ENCODE results near the gene RELT. TPM values are rescaled to one million over a fixed set of nuclear protein-coding genes. Genes with fewer than 3 reads are reported as not detected.
A peak's percentile ranks its signal among the peaks of the same experiment; 100 is the strongest.

RELT gene
- total RNA-seq, 1 donor from 2014 or later, result 1.6 TPM

DNA sequence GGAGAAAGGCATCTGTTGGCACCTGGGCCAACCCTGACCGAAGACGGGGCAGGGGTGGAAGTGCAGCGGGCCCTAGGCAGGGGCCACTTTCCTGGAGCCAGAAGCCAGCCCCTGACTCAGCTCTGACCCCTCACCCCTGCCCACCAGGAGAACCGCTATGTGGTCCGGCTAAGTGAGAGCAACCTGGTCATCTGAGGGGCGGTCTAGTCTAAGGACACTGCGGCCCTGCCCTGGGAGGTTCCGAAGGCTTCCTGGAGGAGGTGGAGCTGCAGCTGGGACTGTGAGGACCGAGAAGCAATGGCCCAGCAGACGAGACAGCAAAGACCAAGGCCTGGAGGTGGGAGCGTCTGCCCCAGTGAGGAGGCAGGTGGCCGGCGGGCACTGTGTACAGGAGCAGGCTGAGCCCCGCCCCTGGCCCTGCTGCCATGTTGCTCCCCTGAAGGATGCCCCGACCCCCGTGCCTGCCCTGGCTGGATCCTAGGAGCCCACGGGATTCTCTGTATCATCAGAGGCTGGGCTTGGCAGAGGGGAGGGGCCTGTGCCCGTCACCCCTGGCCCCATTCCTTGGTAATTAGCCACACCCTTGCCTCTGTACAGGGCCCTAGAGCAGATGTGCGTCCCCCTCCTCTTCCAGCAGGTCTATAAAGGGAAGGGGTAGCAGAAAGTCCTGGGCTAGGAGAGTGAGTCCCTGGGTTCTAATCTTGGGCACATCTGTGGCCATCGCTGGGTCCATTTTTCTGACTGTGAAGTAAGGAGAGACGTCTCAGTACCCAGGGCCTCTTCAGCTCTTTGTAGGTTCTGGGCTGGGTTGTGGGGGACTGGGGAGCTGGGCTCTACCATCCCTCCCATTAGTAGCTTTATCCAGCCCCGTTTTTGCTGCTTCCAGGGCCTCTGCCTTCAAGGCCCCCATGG is 19.4 kb downstream of the RELT start:
- H3K4me1 ChIP-seq (ENCODE audit: control insufficient read depth in 3 of 3, insufficient read depth in 3 of 3, low read length in 3 of 3), result peaks cover 23 to 57% (median 46%) of the 10 kb centered on the region in 3 donors

DNA sequence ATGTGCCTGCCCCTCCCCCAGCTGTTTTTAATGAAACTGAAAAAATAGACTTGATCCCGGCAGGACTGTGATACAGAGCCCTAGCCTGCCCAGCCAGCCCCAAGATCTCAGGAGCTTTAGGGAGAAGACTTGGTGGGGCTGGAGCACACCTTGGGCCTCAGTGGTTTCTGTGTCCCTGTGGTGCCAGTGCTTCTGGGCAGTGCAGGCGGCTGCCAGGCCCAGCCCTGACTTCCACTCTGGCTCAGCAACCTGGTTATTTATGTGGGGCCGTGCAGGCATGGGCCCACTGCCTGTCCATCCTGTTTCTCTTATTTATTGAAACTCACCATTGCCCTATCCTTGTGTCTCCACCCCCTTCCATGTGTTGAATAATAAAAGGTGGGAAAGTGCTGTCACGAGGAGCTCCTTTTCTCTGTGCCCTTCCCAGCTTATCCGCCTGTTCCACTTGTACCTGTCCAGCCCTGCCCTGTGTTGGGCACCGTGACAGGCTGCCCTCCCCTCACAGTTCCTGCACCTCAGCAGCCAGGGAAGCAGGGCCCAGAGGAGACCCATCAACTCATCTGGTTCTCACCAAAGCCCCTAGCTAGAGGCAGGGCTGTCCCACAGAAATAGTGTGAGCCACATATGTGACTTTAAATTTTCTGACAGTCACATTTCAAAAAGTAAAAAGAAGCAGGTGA is 20.2 kb downstream of the RELT start:
- no peaks in the 10 kb centered on the region for H3K9me3 ChIP-seq (ENCODE audit: control insufficient read depth in 3 of 3, low read length in 3 of 3)
- H3K27ac ChIP-seq (ENCODE audit: low read depth, low read length), result no peak overlapping the region
- H3K4me3 ChIP-seq (ENCODE audit: low read length in 3 of 3), result no peak overlapping the region
- H3K4me1 ChIP-seq (ENCODE audit: control insufficient read depth in 3 of 3, insufficient read depth in 3 of 3, low read length in 3 of 3), result peaks cover 20 to 52% (median 44%) of the 10 kb centered on the region in 3 donors
- H3K36me3 ChIP-seq (ENCODE audit: control insufficient read depth in 3 of 3, insufficient read depth in 3 of 3, low read length in 3 of 3), result peaks cover 0 to 13% (median 4%) of the 10 kb centered on the region in 3 donors
- H3K9ac ChIP-seq (ENCODE audit: low read depth in 1 of 3, low read length in 3 of 3), result peak overlapping the region in 2 of 3 donors; percentile 6 to 45
- H3K27me3 ChIP-seq (ENCODE audit: control insufficient read depth in 3 of 3, insufficient read depth in 3 of 3, low read length in 3 of 3), result no peaks in the 10 kb centered on the region

More for the DNA sequence above, 19.4 kb downstream of the RELT start:
- Histone ChIP-seq H3K9me3 (ENCODE audit: control insufficient read depth in 3 of 3, low read length in 3 of 3) (no peaks in the 10 kb centered on the region), H3K27me3 (ENCODE audit: control insufficient read depth in 3 of 3, insufficient read depth in 3 of 3, low read length in 3 of 3) (no peaks in the 10 kb centered on the region), H3K9ac (ENCODE audit: low read depth in 1 of 3, low read length in 3 of 3) (peak overlapping the region in 2 of 3 donors; percentile 6 to 25), H3K36me3 (ENCODE audit: control insufficient read depth in 3 of 3, insufficient read depth in 3 of 3, low read length in 3 of 3) (peaks cover 0 to 13% (median 4%) of the 10 kb centered on the region in 3 donors), H3K27ac (ENCODE audit: low read depth, low read length) (no peak overlapping the region), H3K4me3 (ENCODE audit: low read length in 3 of 3) (no peak overlapping the region)

DNA sequence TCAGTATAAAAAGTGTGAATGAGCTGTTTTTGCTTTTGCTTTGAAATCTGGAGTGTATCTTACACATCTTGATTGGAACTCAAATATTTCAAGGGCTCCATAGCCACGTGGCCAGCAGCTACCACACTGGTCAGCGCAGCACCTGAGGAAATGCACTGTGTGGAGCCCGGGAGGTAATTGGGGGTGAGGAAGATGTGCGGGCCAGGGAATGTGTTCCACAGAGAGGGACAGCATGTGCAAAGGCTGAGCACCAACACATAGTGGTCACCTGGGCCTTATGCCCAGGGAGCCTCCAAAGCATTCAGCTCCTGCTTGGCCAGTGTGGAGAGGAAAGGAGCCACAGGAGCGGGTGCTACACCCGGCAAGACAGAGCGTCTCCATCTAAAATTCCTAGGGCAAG is 20.8 kb downstream of the RELT start:
- no peaks in the 10 kb centered on the region for H3K27me3 ChIP-seq (ENCODE audit: control insufficient read depth in 3 of 3, insufficient read depth in 3 of 3, low read length in 3 of 3)
- H3K9ac ChIP-seq (ENCODE audit: low read depth in 1 of 3, low read length in 3 of 3), result peak overlapping the region in 1 of 3 donors; percentile 33
- H3K4me3 ChIP-seq (ENCODE audit: low read length in 3 of 3), result no peak overlapping the region
- no peaks in the 10 kb centered on the region for H3K9me3 ChIP-seq (ENCODE audit: control insufficient read depth in 3 of 3, low read length in 3 of 3)
- peaks cover 20 to 52% (median 44%) of the 10 kb centered on the region in 3 donors for H3K4me1 ChIP-seq (ENCODE audit: control insufficient read depth in 3 of 3, insufficient read depth in 3 of 3, low read length in 3 of 3)
- H3K27ac ChIP-seq (ENCODE audit: low read depth, low read length), result no peak overlapping the region
- H3K36me3 ChIP-seq (ENCODE audit: control insufficient read depth in 3 of 3, insufficient read depth in 3 of 3, low read length in 3 of 3), result peaks cover 3 to 13% (median 4%) of the 10 kb centered on the region in 3 donors

DNA sequence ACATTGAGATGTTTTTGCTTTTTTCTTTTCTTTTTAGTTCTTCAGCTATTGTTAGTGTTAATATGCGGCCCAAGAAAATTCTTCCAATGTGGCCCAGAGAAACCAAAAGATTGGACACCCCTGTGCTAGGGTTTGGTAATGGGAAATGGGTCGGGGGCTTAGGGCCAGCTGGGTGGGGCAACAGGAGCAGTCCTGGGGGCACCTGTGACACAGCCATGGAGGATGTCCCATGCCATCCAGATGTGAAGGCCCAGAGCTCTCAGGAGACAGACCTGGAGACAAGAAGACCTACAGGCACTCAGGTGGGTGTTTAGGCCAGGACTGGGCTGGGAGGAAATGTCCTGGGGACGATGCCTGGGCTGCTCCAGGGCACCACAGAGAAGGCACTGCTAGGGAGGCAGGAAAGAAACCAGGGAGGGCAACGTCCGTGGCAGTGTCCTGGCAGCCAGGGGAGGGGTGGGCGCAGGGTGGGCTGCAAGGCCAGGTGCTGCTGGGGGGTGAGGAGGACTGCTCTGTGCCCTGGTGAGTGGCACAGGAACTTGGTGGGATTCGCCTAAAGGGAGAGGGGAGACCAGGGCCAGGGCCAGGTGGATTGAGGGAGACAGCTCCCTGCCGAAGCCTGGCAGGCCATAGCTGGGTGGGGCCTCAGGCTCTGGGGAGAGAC is 21.4 kb downstream of the RELT start:
- H3K9ac ChIP-seq (ENCODE audit: low read depth in 1 of 3, low read length in 3 of 3), result peak overlapping the region in 1 of 3 donors; percentile 33
- peaks cover 20 to 50% (median 41%) of the 10 kb centered on the region in 3 donors for H3K4me1 ChIP-seq (ENCODE audit: control insufficient read depth in 3 of 3, insufficient read depth in 3 of 3, low read length in 3 of 3)
- H3K27ac ChIP-seq (ENCODE audit: low read depth, low read length), result no peak overlapping the region
- no peaks in the 10 kb centered on the region for H3K27me3 ChIP-seq (ENCODE audit: control insufficient read depth in 3 of 3, insufficient read depth in 3 of 3, low read length in 3 of 3)
- no peak overlapping the region for H3K4me3 ChIP-seq (ENCODE audit: low read length in 3 of 3)
- no peaks in the 10 kb centered on the region for H3K9me3 ChIP-seq (ENCODE audit: control insufficient read depth in 3 of 3, low read length in 3 of 3)
- H3K36me3 ChIP-seq (ENCODE audit: control insufficient read depth in 3 of 3, insufficient read depth in 3 of 3, low read length in 3 of 3), result peaks cover 4 to 15% (median 5%) of the 10 kb centered on the region in 3 donors

DNA sequence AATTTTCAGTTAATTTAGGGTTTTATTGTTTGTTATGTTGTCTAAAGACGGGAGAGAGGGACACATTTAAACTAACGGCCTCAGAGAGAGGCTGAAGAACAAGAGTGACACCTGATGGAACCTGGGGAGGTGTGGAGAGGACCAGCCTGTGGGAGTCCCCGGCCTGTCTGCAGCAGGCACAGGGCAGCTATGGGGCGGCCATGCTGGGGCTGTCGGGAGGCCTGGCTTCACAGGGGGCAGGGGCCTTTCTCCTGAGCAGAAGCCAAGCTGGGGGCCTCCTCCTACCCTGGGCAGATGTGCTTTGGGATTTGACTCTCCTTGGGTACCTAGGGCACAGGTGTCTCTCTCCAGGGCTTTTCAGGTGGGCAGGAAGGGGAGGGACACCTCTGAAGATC is 21.9 kb downstream of the RELT start:
- no peaks in the 10 kb centered on the region for H3K9me3 ChIP-seq (ENCODE audit: control insufficient read depth in 3 of 3, low read length in 3 of 3)
- H3K4me3 ChIP-seq (ENCODE audit: low read length in 3 of 3), result no peak overlapping the region
- H3K27me3 ChIP-seq (ENCODE audit: control insufficient read depth in 3 of 3, insufficient read depth in 3 of 3, low read length in 3 of 3), result no peaks in the 10 kb centered on the region
- no peak overlapping the region for H3K27ac ChIP-seq (ENCODE audit: low read depth, low read length)
- H3K4me1 ChIP-seq (ENCODE audit: control insufficient read depth in 3 of 3, insufficient read depth in 3 of 3, low read length in 3 of 3), result peaks cover 20 to 45% (median 36%) of the 10 kb centered on the region in 3 donors
- no peak overlapping the region for H3K9ac ChIP-seq (ENCODE audit: low read depth in 1 of 3, low read length in 3 of 3)
- peaks cover 4 to 13% (median 7%) of the 10 kb centered on the region in 3 donors for H3K36me3 ChIP-seq (ENCODE audit: control insufficient read depth in 3 of 3, insufficient read depth in 3 of 3, low read length in 3 of 3)

DNA sequence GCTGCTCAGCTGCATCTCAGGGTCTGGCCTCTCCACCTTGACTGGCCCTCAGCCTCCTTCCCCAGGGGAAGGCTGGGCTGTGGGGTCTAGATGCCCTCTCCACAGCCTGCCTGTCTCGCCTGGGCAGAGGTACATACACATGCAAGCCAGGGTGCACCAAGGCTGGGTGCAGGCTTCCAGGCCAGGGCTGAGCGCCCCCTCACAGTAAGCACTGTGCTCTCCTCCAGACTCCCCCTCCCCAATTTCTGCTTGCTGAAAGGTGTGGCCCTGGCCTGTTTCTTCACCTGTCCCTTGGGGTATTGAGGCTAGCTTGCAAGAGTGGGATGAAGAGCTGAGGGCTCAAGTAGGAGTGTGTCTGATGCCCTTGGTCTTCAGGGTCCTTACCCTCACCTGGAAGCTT is 22.5 kb downstream of the RELT start:
- Histone ChIP-seq H3K4me3 (ENCODE audit: low read length in 3 of 3) (no peak overlapping the region), H3K9me3 (ENCODE audit: control insufficient read depth in 3 of 3, low read length in 3 of 3) (no peaks in the 10 kb centered on the region), H3K9ac (ENCODE audit: low read depth in 1 of 3, low read length in 3 of 3) (no peak overlapping the region), H3K27me3 (ENCODE audit: control insufficient read depth in 3 of 3, insufficient read depth in 3 of 3, low read length in 3 of 3) (no peaks in the 10 kb centered on the region), H3K4me1 (ENCODE audit: control insufficient read depth in 3 of 3, insufficient read depth in 3 of 3, low read length in 3 of 3) (peaks cover 16 to 40% (median 32%) of the 10 kb centered on the region in 3 donors), H3K27ac (ENCODE audit: low read depth, low read length) (no peak overlapping the region), H3K36me3 (ENCODE audit: control insufficient read depth in 3 of 3, insufficient read depth in 3 of 3, low read length in 3 of 3) (peaks cover 4 to 11% (median 7%) of the 10 kb centered on the region in 3 donors)

DNA sequence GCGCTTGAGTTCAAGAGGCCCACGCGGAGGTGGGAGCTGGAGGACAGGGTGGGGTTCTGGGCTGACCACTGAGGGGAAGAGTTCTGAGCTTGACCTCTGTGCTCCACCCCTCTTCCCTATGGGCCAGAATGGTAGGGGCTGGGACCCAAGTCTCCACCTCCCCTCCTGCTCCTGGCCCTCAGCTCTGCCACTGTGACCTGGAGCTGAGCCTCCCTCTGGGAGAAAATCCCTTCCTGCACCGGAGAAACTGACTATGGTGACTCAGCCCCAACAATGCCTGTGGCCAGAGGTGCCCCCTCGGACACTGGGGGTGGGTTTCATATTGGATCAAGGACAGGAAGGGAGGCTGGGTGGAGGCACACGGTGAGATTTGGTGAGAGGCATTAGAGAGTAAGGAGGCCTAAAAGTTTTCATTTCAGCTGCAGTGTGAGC is 23.0 kb downstream of the RELT start:
- peaks cover 4 to 10% (median 7%) of the 10 kb centered on the region in 3 donors for H3K36me3 ChIP-seq (ENCODE audit: control insufficient read depth in 3 of 3, insufficient read depth in 3 of 3, low read length in 3 of 3)
- no peak overlapping the region for H3K27ac ChIP-seq (ENCODE audit: low read depth, low read length)
- H3K4me3 ChIP-seq (ENCODE audit: low read length in 3 of 3), result no peak overlapping the region
- no peaks in the 10 kb centered on the region for H3K27me3 ChIP-seq (ENCODE audit: control insufficient read depth in 3 of 3, insufficient read depth in 3 of 3, low read length in 3 of 3)
- H3K9ac ChIP-seq (ENCODE audit: low read depth in 1 of 3, low read length in 3 of 3), result no peak overlapping the region
- no peaks in the 10 kb centered on the region for H3K9me3 ChIP-seq (ENCODE audit: control insufficient read depth in 3 of 3, low read length in 3 of 3)
- peaks cover 16 to 39% (median 33%) of the 10 kb centered on the region in 3 donors for H3K4me1 ChIP-seq (ENCODE audit: control insufficient read depth in 3 of 3, insufficient read depth in 3 of 3, low read length in 3 of 3)

DNA sequence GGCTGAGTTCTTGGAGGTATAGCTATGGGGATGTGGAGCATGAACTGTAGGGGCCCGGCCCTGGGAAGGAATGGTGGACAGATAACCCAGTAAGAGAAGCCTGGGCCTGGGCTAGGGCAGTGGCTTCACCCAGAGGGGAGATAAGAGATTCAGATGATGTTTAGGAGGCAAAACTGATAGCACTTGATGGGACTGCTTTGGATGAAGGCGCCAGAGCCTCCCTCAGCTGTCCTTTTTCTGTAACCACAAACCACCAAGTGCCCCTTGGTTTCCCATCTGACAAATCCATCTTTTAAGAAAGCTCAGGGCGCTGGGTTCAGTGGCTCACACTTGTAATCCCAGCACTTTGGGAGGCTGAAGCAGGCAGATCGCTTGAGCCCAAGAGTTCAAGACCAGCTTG is 23.4 kb downstream of the RELT start:
- H3K27ac ChIP-seq (ENCODE audit: low read depth, low read length), result no peak overlapping the region

DNA sequence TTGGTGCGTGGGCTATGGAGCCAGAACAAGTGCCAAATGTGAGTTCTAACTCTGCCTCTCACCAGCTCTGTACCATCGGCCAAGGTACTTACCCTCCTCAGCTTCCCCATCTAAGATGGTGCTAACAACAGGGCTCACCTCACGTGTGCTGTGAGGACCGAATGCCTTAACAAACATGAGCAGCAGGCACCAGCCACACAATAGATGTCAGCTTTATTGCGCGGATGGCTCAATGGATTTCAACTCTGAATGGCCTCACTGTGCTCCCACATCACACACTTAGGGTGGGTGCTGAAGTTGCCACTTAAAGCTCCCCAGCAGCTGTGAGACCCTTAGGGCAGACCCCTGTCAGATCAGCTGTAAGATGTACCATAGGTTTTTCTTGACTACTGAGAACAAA is 24.1 kb downstream of the RELT start:
- H3K27ac ChIP-seq (ENCODE audit: low read depth, low read length), result no peak overlapping the region
- H3K4me1 ChIP-seq (ENCODE audit: control insufficient read depth in 3 of 3, insufficient read depth in 3 of 3, low read length in 3 of 3), result peaks cover 16 to 39% (median 34%) of the 10 kb centered on the region in 3 donors
- H3K36me3 ChIP-seq (ENCODE audit: control insufficient read depth in 3 of 3, insufficient read depth in 3 of 3, low read length in 3 of 3), result peaks cover 3 to 8% (median 5%) of the 10 kb centered on the region in 3 donors

More for the DNA sequence above, 23.4 kb downstream of the RELT start:
- Histone ChIP-seq H3K9ac (ENCODE audit: low read depth in 1 of 3, low read length in 3 of 3) (no peak overlapping the region), H3K27me3 (ENCODE audit: control insufficient read depth in 3 of 3, insufficient read depth in 3 of 3, low read length in 3 of 3) (no peaks in the 10 kb centered on the region), H3K9me3 (ENCODE audit: control insufficient read depth in 3 of 3, low read length in 3 of 3) (no peaks in the 10 kb centered on the region), H3K4me3 (ENCODE audit: low read length in 3 of 3) (no peak overlapping the region), H3K4me1 (ENCODE audit: control insufficient read depth in 3 of 3, insufficient read depth in 3 of 3, low read length in 3 of 3) (peaks cover 16 to 39% (median 33%) of the 10 kb centered on the region in 3 donors), H3K36me3 (ENCODE audit: control insufficient read depth in 3 of 3, insufficient read depth in 3 of 3, low read length in 3 of 3) (peaks cover 4 to 7% (median 6%) of the 10 kb centered on the region in 3 donors)

More for the DNA sequence above, 24.1 kb downstream of the RELT start:
- no peaks in the 10 kb centered on the region for H3K27me3 ChIP-seq (ENCODE audit: control insufficient read depth in 3 of 3, insufficient read depth in 3 of 3, low read length in 3 of 3)
- no peaks in the 10 kb centered on the region for H3K9me3 ChIP-seq (ENCODE audit: control insufficient read depth in 3 of 3, low read length in 3 of 3)
- H3K9ac ChIP-seq (ENCODE audit: low read depth in 1 of 3, low read length in 3 of 3), result no peak overlapping the region
- no peak overlapping the region for H3K4me3 ChIP-seq (ENCODE audit: low read length in 3 of 3)
